Activated gamma-delta T cell treated with Interleukin-2 at 50 U/mL for 16 hours (primary cell): ENCODE data around the gene KCNK1.
"Not testable (repeated sequence)": the region's sequence is repeated elsewhere in the genome, so short reads cannot be mapped to it uniquely, and the experiment has no call there.

ENCODE experiments used
- DNase-seq: peaks from one replicate; pipeline ENCODE4 v3.0.0-alpha.2; 2020

KCNK1 gene

GRCh38 chr1:233670363-233670762, 56.5 kb downstream of the KCNK1 start:
- DNase-seq: not testable (repeated sequence)

DNA sequence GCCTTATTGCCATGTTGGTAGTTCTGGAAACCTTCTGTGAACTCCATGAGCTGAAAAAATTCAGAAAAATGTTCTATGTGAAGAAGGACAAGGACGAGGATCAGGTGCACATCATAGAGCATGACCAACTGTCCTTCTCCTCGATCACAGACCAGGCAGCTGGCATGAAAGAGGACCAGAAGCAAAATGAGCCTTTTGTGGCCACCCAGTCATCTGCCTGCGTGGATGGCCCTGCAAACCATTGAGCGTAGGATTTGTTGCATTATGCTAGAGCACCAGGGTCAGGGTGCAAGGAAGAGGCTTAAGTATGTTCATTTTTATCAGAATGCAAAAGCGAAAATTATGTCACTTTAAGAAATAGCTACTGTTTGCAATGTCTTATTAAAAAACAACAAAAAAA, 57.4 kb downstream of the KCNK1 start:
- no peak for DNase-seq

DNA sequence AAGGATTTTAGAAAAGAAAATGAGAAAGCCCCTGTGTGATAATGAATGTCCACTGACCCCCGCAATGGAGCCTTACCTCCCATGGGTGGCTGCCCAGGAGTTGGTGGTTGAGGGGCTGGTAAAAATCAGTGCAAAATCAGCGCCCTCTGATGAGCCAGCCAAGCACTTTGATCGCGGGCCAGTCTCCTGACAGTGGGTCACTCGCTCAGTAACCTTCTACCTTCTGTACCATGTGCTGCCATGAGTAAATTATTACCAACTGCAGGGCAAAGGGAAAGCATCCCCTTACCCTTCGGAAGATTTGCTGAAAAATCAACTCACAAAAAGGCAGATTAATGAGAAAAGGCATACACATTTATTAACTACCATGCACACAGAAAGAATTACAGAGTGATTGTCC, 58.8 kb downstream of the KCNK1 start:
- DNase-seq: no peak

DNA sequence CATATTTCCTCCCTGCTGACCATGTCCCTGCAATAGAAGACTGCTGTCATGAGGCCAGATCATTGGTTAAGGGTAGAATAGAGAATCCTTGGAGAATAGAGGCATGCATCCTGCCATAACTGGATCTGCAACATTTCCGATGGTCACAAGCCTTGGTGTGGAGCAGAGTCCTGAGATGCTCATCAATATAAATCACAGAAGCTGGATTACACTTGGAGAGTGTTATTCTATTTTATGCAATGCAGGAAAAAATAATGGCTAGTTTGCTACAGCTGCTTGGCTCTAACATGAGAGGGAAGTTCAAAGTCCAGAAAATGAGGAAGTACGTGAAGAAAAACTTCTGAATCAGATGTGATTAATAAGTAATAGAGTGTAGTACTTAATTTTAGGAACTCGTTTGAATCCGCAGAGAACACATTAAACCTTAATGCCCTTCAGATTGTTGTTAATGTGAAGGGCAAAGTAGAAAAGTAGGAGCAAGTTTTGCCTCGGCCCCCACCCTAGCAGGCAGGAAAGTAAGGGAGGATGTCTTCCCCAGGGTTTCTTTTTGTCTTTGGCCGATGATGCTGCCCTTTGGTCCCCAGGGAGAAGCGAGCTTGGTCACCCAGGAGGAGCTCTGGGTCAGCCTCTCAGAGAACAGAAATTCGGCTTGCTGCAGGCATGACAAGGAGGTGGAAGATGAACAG, 59.5 kb downstream of the KCNK1 start:
- DNase-seq: no peak

DNA sequence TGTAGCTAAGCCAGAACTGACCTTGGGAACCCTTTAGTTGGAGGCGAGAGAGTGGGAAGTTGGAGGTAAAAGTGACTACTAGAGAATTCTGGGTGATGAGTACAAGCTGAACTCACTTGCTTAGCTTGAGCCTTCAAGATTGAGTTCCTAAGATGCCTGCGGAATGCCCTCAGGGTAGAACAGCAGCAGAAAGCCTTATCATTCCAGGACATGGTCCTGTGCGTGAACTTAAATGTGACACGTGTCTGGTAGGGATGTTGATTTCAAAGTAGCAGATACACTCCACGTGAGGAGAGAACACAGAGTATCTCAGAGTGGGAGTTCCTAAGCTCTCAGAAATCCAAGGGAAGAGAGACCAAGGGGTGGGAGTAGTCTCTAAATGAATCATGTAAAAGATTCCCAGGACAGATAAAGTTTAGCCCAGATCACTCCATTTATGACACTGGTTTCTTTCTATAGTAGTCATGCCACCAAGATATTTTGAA, 60.1 kb downstream of the KCNK1 start:
- DNase-seq: no peak

DNA sequence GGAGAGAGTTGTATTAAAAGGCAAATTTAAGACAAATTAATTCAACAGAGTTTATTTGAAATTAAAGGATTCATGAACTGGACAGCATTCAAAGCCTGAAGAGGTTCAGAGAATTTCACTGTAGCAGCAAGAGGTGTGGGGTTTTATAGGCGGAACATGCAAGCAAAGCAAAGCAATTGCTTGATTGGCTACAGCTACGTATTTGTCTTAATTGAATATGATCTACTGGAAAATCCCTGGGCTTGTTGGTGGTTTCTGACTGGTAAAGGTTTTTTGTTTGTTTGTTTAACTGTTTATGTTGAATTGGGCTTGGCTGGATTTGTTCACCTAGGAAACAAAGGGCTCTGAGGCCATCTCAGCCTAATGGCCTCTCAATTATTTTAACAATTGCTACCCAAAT, 61.5 kb downstream of the KCNK1 start:
- no peak for DNase-seq

DNA sequence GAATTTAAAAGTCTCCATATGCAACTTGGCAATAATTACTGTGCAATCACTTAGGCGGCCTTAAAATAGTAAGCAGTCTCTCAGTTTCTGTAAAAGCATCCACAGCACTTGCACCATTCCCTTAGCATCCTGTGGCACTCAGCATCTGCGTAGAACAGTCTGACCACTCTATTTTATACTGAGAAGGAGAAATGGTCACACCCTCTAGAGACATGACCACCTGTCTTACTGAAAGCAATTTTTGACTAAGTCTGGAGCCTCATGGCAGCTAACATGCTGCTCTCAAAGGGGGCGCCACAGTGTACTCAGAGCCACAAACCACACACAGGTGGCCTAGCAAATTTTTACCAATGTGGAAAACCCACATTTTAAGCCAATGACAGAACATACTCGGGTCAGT, 62.0 kb downstream of the KCNK1 start:
- no peak for DNase-seq

DNA sequence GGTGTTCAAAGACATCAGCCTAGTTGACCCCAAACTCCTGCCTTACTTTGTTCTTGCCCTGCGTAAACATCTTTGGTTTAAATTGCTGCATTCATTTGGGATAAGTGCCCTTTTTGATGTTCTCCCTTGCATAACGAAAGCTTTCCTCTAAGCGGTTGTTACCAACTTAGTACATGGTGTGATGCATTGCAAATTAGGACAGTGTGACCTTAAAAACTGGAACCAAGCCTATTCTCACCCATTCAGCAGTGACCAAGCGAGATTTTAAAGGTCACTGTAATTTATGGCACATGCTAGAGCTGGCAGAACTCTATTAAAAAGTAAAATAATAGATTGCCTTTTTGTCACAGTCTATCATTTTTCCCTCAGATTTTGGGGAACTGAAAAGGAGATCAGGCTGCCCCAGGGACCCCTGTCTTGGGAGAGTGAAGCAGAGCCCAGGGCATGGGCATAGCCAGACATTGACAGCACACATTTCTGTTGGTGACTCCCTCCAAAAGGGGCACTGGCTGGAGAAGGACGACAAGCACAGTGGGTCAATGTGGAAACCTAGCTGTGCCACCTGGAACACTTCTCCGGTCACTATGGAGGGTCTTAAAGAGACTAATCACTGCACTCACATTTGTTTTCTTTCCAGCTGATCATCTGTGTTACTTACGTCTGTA, 63.9 kb downstream of the KCNK1 start:
- no peak for DNase-seq

GRCh38 chr1:233679030-233679429, 65.1 kb downstream of the KCNK1 start:
- no peak for DNase-seq

DNA sequence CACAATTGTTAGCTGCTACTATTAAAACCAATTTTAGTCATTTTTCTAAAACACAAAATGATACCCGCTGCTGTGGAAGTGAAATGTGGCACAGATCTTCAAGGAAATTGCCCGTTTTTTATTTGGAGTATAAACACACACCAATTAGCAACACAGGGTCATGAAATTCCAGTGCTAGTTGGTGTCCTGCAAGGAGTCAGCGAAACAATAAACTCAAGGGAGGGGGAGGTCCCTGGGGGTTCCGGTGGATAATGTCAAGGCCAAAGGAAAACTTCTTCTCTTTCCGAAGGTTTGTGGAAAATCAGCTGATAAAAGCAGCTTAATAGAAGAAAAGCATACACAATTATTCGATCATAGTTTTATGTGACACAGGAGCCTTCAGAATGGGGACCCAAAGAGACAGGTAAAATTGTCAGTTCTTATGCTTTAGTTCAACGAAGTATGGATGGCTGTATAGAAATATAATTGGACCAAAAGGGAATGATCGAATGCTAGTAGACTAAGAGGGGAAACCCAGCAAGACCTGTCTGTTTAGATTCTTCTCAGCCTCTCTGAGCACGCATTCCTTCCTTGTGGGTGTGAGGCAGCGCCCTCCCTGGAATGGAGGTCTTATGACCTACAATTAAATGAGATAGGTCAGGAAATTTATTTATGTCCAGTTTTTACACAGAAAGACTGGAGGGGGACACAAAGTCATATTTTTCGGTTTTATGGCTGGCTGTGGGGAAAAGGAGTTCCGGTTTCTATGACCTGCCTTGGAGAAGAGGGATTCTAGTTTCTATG, 65.9 kb downstream of the KCNK1 start:
- no peak for DNase-seq

GRCh38 chr1:233681285-233681684, 67.4 kb downstream of the KCNK1 start:
- no peak for DNase-seq

DNA sequence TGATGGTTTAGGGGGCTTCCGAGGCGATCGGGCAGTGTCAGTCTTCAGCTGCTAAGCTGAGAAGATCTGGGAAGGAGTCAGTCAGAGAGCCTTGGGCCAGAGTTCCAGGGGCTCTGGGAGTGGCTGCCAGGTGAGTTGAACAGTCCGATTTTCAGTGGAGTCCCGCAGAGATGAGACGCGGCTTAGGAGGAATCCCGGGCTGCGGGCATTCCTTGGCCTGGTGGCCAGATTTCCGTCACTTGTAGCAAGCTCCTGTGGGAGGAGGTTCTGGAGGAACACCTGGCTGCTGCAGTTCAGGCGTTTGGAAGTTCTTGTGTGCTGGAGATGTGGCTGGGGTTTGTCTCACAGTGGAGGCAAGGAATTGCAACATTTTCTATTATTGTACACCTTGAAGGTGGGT, 72.7 kb downstream of the KCNK1 start:
- DNase-seq: not testable (repeated sequence)

DNA sequence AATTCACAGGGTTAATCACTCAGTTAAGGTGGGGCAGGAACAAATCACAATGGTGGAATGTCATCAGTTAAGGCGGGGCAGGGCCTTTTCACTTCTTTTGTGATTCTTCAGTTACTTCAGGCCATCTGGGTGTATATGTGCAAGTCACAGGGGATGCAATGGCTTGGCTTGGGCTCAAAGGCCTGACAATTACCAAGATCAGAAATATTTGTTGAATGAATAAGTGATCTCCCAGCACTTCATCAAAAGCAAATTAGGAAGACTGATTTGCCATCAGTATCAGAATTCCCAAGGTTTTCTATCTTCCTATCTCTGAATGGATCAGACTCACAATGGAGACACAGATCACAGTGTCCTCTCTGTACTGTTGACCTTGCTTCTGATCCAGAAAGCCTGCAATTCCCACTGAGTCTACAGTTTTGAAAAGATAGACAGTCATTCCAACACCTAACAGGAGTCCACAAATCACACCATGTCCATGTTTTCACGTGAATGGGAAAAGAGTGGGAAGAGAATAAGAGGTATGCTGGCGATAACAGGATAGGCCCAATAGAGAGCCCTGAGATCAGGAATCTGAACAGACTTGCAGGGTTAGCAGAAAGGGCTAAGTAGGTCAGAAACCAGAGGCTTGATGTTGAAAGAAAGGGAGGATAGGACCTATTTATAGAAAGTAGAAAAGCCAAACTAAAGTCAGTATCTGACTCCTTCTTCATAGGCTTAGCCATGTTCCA, 75.3 kb downstream of the KCNK1 start:
- no peak for DNase-seq

DNA sequence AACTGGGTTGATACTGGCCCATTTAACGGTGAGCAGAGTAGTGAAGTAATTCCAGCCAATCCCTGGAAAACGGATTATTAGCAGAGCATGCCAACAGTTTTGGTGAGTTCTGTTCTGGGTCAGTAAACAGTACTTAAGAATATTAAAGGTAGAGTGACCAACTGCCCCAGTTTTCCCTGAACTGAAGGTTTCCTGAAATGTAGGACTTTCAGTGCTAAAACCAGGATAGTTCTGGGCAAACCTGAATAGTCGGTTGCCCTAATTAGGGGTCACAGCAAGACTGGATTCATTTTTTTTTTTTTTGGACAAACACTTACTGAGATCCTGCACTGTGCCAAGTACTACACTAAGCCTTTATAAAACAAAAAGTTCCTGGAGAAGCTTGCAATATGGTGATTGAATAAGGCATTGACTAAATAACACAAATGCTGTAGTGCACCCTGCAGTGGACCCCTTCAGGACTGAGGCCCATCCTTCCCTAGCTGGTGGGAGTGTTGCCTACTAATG, 75.9 kb downstream of the KCNK1 start:
- no peak for DNase-seq

- DNase-seq: no peak
Measured at GRCh38 chr1:233695901-233696300, 82.0 kb downstream of the KCNK1 start.

DNA sequence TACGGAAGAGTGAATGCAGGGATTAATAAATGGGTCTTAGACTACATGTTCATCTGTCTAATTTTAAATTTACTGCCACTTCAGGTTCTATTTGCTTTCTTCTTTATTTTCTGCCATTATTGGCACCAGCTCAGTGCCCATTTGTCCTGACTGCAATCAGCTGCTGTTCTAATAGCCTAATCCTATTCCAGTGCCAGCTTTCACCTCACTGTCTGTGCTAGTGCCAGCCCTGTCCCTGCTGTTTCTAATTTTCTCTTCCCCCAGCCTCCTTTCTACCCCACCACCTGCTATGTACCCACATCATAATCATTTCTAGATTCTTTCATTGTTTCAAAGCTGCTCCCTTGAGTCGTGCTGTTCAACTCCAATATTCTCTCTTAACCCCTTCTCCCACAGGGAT, 86.4 kb downstream of the KCNK1 start:
- no peak for DNase-seq

GRCh38 chr1:233704170-233704897, 90.4 kb downstream of the KCNK1 start:
- no peak for DNase-seq

DNA sequence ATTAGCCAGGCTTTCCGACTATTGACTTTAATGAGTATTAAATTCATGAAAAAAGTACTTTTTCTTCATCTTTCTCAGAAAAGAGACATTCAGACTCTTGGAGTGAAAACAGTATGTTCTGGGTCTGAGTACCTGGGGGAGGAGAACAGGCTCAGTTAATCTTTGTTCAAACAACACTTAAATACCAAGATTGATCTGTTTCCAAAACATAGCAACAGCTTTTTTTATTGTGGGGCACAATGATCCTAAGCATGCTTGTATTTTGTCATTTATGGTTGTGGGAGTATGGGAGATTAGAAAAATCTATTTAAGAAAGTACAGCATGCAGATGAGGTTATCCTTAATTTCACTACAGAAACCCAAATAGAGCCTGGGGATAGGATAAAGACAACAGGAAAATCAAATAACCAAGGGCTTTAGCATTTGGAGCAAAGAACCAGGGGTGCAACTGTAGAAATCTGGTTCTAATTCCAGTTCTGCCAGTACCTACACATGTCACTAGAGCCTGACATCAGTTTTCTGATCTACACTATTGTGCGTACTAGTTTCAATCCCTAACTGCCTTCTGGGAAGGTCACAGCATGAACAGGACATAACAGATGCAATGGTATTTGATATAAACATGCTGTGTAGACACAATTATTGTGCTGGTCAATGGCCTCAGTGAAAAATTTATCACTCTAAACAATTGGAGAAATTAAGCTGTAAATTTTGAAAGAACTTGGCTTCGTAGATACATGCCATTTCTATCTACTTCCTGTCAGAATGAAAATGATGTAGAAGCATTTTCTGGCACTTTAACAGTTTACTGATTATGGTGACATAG, 91.2 kb downstream of the KCNK1 start:
- no peak for DNase-seq

GRCh38 chr1:233707153-233707879, 93.4 kb downstream of the KCNK1 start:
- no peak for DNase-seq
